HG02642 (cell line): Measurements from ENCODE around the gene CDHR5.

Experiments used
- ATAC-seq: cut with Tn5 transposase; IDR thresholded peaks from one replicate; pipeline ENCODE4 v1.9.1; 2021; ENCODE audit warnings: mild to moderate bottlenecking; ENCODE audit not compliant: unreplicated experiment, poor library complexity

Gene CDHR5

DNA sequence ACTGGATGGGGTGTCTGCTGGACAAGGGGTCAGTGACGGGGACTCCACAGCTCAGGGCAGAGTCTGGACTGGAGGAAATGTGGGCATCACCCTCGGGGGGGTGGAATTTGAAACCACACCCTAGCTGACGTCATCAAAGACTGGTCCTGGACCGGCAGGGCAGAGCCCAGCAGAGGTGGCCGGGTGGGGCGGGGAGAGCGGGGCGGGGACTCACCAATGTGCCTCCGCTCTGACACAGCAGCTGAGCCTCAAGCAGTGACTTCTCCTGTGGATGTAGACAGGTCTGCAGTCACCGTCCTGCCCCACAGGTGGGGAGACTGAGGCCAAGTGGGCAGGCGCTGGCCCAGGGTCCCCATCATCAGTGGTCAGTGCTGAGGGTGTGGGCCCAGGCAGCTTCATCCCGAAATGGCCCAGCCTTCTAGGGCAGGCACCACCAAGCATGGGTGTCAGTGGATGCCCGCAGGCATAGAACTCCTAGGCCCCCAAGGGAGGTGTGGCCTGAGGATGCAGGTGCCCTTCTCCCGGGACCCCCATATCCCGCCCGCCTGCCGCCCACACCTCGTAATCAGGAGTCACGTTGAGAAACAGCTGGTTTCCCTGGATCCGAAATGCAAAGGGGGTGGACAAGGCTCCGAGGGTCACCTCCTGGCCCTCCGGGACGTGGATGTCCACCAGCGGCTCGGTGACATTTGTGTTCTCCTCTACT, 603 bp downstream of the CDHR5 start:
- no peak for ATAC-seq

DNA sequence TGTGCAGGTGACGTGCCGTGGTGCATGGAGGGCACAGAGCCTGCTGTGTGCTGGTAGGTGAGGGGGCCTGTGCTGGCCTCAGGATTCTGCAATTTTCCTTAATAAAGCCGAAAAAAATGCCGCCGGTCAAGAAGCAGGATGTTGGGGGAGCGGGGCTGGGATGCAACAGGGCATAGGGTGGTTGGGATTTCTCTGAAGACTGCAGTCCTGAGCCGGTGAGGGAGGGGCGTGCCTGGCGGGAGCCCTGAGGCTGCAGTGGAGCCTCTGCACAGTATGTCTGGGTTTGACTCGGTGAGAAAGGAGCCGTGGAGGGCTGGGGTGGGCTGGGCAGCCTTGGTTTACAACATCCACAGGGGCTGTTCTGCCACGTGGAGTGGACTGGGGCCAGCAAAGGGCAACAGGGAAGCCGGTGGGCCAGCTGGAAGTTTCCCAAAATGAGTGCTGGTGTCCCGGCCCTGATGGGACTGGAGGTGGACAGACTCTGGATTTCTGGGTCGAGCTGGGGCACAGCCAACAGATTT, 1.3 kb downstream of the CDHR5 start:
- no peak for ATAC-seq

- no peak for ATAC-seq
These were observed 2.9 kb downstream of the CDHR5 start for GRCh38 chr11:621838-622237.

GRCh38 chr11:620935-621814, 3.6 kb downstream of the CDHR5 start:
- ATAC-seq = no peak

- ATAC-seq = no peak
These were observed 4.6 kb downstream of the CDHR5 start for GRCh38 chr11:620201-620600.

DNA sequence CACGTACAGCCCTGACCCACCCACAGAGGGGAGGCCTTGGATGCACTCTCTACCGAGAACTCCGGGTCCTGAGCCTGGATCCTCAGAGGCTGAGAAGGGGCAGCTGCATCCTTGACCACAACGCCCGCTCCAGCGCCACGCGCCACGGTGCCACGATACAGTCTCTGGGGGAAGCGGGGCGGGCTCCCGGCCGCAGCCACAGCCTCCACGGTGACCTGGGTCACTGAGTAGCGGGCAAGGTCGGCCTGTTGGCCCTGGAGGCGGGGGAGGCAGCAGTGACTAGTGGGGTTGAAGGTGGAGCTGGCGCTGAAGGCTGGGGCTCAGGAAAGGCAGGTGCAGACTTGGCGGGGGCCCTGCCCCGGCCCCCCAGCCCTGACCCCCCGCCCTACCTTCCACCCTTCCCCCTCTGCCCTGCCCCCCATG, 5.1 kb downstream of the CDHR5 start:
- no peak for ATAC-seq

GRCh38 chr11:618856-619627, 5.7 kb downstream of the CDHR5 start:
- no peak for ATAC-seq

GRCh38 chr11:617912-618682, 6.7 kb downstream of the CDHR5 start:
- no peak for ATAC-seq

DNA sequence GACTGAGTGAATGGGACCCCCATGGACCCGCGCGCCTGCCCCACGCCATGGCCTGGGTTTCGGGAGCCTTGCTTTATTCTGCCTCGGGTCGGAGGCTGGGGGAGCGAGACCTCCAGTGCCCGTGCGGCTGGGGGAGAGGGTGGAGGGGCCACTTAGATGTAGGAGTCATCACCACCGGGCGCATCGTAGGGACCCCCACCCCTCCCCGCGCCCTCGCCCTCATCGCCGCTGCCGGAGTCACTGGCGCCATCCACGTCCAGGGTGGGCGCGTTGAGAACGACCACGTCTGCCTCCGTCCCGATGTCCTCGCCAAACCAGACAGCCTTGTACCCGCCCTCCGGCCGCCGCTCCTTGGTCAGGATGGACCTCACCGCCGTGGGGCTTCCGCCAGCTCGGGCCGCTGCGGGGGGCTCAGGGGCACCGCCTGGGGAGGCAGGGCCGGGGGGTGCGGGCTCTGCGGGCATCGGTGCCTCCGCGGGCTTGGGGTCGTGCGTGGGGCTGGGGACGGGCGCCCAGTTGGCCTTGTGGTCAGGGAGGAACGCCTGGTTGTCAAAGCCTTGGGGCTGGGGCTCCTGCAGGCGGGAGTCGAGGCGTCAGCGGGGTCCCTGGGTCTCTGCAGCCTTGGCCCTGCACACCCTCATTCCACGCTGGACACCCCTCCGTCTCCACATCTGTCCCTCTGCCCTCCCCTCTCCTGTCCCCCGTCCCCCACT, 7.4 kb downstream of the CDHR5 start:
- ATAC-seq = no peak

GRCh38 chr11:616320-617198, 8.2 kb downstream of the CDHR5 start:
- ATAC-seq = no peak

DNA sequence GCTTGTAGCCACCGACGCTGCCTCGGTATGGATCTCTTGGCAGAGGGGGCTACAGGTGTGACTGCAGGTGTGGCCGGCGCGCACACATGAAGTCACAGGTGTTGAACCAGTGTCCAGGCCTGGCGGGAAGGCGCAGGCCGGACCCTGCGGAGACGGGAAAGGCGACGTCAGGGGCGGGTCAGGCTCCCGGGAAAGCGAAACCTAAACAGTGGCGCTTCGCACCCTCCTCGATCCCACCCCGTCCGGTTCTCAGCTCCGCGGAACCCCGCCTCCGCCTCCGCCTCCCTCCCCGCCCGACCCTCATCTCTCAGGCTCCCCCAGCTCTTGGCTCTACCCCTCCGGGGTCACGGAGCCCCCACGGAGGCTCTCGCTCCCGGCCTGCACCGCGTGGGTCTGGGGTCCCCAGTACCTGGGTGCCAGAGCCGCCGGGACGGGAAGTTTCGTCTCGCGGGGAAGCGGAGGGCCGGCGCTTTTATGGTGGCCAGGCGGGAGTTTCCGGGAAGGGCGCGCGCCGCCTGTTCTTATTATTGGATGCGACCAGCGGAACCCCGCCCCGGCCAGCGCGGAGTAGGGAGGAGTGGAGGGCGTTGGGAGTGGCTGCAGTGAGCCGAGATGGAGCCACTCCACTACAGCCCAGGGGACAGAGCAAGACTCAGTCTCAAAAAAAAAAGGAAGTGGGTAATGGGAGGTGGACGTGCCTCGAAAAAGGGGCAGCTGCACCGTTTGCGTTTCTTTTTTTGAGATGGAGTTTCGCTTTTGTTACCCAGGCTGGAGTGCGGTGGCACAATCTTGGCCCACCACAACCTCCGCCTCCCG, 9.0 kb downstream of the CDHR5 start, which contains the start of gene IRF7:
IRF7 (minus strand) TSS at position 447 of the 816 bp plus-strand sequence. CDS start 586 bp downstream, outside the sequence.
- peak; percentile 76 for ATAC-seq

DNA sequence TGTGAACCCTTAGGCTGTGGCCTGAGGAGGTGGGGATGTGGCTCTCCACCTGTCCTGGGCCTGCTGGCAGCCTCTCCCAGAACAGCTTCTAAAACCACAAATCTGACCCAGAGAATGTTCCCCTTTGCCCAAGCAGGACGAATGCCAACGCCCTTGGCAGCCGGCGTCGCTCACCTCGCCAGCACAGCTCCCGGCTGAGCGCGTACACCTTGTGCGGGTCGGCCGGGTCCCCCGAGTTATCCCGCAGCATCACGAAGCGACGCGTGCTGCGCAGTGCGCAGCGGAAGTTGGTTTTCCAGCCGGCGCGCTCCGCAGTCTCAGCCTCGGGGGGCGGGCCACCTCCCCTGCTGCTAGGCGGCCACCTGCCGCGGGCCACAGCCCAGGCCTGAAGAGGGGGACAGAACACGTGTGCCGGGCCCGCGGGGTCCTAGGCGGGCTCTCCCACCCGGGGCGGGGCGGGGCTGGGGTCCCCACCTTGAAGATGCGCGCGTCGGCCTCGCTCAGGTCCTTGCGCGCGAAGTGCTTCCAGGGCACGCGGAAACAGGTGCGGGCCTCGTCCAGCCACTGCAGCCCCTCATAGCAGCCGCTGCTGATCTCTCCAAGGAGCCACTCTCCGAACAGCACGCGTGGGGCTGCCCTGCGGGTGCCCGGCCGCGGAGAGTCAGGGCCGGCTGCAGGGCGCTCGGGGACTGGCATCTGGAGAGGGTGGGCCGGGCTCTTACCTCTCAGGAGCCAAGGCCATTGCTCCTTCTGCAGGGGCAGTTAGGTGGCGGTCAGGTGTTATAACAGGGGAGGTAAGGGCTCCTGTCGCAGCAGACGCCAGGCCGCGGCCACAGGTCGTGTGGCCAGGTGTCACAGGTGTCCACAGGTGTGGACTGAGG, 9.9 kb downstream of the CDHR5 start:
- no peak for ATAC-seq

DNA sequence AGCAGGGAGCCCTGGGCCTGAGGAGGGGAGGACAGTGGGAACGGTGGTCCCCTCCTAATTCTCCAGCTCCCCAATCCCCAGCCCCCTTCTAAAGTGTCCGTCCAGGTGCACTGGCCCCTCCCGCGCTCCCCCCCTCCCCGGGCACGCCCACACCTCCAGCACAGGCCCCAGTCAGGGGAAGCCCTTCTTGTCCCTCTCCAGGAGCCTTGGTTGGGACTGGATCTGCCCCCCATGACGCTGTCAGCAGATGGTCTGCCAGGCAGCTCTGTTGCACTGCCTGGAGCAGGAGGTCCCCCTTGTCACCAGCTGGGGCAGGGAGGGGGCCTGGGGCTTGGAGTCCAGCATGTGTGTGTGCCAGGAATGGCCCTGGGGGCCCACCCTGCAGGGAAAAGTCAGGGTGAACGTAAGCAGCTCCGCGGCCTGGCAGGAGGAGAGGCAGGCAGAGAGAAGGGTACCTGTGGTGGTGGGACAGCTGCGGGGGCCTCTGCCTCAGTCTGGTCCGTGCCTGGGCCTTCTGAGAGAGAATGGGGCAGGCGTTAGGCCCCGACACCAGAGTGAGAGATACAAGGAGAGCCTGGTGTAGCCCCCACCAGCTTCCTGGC, 10.6 kb downstream of the CDHR5 start:
- no peak for ATAC-seq

DNA sequence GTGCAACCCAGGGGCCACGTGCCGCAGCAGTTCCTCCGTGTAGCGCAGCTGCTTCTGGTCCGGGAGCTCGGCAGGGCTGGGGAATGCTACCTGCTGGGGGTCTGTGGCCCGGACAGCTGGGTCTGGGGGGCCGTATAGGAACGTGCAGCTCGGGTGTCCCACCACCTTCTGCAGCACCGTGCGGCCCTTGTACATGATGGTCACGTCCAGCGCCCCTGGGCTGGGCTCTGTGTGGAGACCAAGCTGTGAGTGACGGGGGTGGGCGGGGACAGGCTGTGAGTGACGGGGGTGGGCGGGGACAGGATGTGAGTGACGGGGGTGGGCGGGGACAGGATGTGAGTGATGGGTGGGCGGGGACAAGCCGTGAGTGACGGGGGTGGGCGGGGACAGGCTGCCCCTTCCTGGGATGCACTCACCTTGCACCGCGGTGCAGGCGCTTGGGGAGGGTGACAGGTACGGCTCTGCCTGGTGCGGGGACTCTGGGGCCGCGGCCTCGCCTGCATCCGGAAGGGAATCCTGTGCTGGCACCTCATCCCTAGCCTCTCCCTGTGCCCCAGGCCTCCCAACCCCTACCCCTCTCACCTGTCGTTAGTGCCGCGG, 11.3 kb downstream of the CDHR5 start:
- no peak for ATAC-seq

- ATAC-seq = no peak
These were observed 11.8 kb downstream of the CDHR5 start for GRCh38 chr11:612961-613300.
